ENCODE data around the gene BAHCC1.

DNA sequence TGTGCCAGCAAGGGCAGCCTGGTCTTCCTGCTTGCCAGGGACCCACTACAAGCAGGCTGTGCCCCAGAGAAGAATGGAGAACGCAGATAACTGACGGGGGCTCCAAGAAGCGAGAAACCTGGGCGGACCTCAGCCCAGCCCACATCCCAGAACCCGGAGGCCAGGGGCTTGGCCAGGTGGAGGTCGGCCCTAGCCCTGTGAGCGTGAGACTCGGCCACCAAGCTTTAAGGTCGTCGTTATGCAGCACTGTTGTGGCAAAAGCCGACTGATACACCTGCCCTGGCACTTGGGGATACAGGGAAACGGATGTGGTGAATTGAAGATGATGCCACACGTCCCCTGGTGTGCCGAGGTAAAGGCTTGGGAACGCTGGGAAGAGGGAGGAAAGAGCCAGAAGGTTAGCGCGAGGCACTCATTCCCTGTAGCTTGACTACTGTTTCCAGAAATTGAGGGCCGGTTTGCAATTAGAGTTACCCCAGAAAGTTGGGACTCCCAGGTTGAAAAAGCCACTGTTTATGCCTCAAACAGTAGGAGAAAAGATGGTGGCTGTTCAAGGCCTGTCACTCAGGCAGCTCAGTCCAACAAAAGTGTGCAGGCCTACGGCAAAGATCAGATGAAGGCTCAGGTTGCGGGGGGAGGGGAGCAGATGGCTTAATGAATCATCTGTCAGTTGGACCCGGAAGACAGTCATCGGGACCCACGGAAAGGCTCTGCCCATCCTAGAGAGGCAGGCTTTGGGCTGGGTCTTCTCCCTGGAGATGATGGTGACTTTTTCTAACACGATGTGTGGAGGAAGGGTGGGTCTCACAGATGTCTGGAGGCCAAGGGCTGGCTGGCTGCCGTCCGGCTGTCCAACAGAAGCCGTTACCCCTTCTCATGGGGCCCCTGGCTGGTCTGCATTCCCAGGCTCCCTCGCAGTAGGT lies 45.6 kb upstream of the BAHCC1 start:
- TF ChIP-seq, protein P1, sequence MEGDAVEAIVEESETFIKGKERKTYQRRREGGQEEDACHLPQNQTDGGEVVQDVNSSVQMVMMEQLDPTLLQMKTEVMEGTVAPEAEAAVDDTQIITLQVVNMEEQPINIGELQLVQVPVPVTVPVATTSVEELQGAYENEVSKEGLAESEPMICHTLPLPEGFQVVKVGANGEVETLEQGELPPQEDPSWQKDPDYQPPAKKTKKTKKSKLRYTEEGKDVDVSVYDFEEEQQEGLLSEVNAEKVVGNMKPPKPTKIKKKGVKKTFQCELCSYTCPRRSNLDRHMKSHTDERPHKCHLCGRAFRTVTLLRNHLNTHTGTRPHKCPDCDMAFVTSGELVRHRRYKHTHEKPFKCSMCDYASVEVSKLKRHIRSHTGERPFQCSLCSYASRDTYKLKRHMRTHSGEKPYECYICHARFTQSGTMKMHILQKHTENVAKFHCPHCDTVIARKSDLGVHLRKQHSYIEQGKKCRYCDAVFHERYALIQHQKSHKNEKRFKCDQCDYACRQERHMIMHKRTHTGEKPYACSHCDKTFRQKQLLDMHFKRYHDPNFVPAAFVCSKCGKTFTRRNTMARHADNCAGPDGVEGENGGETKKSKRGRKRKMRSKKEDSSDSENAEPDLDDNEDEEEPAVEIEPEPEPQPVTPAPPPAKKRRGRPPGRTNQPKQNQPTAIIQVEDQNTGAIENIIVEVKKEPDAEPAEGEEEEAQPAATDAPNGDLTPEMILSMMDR (IDR thresholded peaks at IDR 0.05) = no peak
- TF ChIP-seq POLR2A (IDR thresholded peaks at IDR 0.05) = no peak
- no peak for TF ChIP-seq POLR2AphosphoS5 (IDR thresholded peaks at IDR 0.05)
